Fibroblast of lung (primary cell): ENCODE data around the gene PHC2.

Experiments
- EZH2 ChIP-seq: IDR thresholded peaks from 2 replicates; pipeline ENCODE4 v1.5.1; 2012; ENCODE audit warnings: low read length, control low read depth, mild to moderate bottlenecking; ENCODE audit errors: missing control alignments
- TF ChIP-seq, protein P1 (sequence below), 2 donors: IDR thresholded peaks in 1 of 2; conservative IDR thresholded peaks in 1 of 2; 1 replicate in 1 of 2; 2 replicates in 1 of 2; pipeline ENCODE4 v1.5.1; 2011 to 2012; ENCODE audit warnings: low read length in 2 of 2, control low read depth in 1 of 2, inconsistent platforms in 1 of 2, low read depth in 1 of 2, mild to moderate bottlenecking in 1 of 2

GRCh38 chr1:33284049-33284448 lies 146.8 kb downstream of the PHC2 start:
- TF ChIP-seq, protein P1, sequence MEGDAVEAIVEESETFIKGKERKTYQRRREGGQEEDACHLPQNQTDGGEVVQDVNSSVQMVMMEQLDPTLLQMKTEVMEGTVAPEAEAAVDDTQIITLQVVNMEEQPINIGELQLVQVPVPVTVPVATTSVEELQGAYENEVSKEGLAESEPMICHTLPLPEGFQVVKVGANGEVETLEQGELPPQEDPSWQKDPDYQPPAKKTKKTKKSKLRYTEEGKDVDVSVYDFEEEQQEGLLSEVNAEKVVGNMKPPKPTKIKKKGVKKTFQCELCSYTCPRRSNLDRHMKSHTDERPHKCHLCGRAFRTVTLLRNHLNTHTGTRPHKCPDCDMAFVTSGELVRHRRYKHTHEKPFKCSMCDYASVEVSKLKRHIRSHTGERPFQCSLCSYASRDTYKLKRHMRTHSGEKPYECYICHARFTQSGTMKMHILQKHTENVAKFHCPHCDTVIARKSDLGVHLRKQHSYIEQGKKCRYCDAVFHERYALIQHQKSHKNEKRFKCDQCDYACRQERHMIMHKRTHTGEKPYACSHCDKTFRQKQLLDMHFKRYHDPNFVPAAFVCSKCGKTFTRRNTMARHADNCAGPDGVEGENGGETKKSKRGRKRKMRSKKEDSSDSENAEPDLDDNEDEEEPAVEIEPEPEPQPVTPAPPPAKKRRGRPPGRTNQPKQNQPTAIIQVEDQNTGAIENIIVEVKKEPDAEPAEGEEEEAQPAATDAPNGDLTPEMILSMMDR (conservative IDR thresholded peaks at IDR 0.05 in 1 of 2, IDR thresholded peaks at IDR 0.05 in 1 of 2; ENCODE audit: low read depth in 1 of 2, low read length in 2 of 2), result no peak
- TF ChIP-seq EZH2, result no peak
